Measurements from ENCODE around the gene MEIKIN. TPM values are rescaled to one million over a fixed set of nuclear protein-coding genes. Genes with fewer than 3 reads are reported as not detected.

Gene MEIKIN
- total and polyA plus RNA-seq, 7 donors, result 0.31 TPM; not detected in 6

GRCh38 chr5:131980696-131981095, 35.2 kb upstream of the MEIKIN start:
- peak; percentile 28 for DNase-seq
- no peak overlapping the region for H3K4me3 ChIP-seq
- no peaks in the 10 kb centered on the region for H3K9me3 ChIP-seq
- intact Hi-C loops (cut with DNase I), result no loop called here
- H3K36me3 ChIP-seq, result no peaks in the 10 kb centered on the region
- H3K27me3 ChIP-seq, result no peaks in the 10 kb centered on the region
- no peak overlapping the region for H3K27ac ChIP-seq
- WGBS, 2 donors, result 89 to 92% methylated on average over 4 of the region's 4 CpGs
- H3K4me1 ChIP-seq, result peaks cover 0 to 13% (median 5%) of the 10 kb centered on the region in 4 donors
- no peak for TF ChIP-seq POLR2A (IDR thresholded peaks at IDR 0.05)

- TF ChIP-seq EP300 (IDR thresholded peaks at IDR 0.05), result no peak
- no peak for TF ChIP-seq POLR2A (IDR thresholded peaks at IDR 0.05)
- TF ChIP-seq CTCF (IDR thresholded peaks at IDR 0.05), result no peak
- TF ChIP-seq POLR2AphosphoS5 (IDR thresholded peaks at IDR 0.05), result no peak
- H3K4me3 ChIP-seq, result no peak overlapping the region
- no peaks in the 10 kb centered on the region for H3K27me3 ChIP-seq
- 74 to 96% methylated on average over 4 of the region's 4 CpGs for WGBS, 2 donors
- DNase-seq, result peak; percentile 30
- no peak overlapping the region for H3K27ac ChIP-seq
- intact Hi-C loops (cut with DNase I), result no loop called here
- peaks cover 0 to 13% (median 5%) of the 10 kb centered on the region in 4 donors for H3K4me1 ChIP-seq
- H3K9me3 ChIP-seq, result no peaks in the 10 kb centered on the region
- H3K36me3 ChIP-seq, result no peaks in the 10 kb centered on the region
These were observed 34.4 kb upstream of the MEIKIN start for GRCh38 chr5:131979816-131980215.

- no peaks in the 10 kb centered on the region for H3K36me3 ChIP-seq
- no peak overlapping the region for H3K4me3 ChIP-seq
- no peak overlapping the region for H3K27ac ChIP-seq
- TF ChIP-seq CTCF (IDR thresholded peaks at IDR 0.05), result no peak
- TF ChIP-seq POLR2A (IDR thresholded peaks at IDR 0.05), result no peak
- TF ChIP-seq POLR2AphosphoS5 (IDR thresholded peaks at IDR 0.05), result no peak
- no peak for TF ChIP-seq EP300 (IDR thresholded peaks at IDR 0.05)
- intact Hi-C loops (cut with DNase I), result no loop called here
- H3K27me3 ChIP-seq, result no peaks in the 10 kb centered on the region
- no peaks in the 10 kb centered on the region for H3K4me1 ChIP-seq
- peak; percentile 32 for DNase-seq
- H3K9me3 ChIP-seq, result no peaks in the 10 kb centered on the region
- 78 to 84% methylated on average over 2 of the region's 2 CpGs for WGBS, 2 donors
These were observed 31.7 kb upstream of the MEIKIN start for GRCh38 chr5:131977212-131977604.

- no peak overlapping the region for H3K4me3 ChIP-seq
- no peaks in the 10 kb centered on the region for H3K4me1 ChIP-seq
- intact Hi-C loops (cut with DNase I), result no loop called here
- DNase-seq, result peak; percentile 37
- no peak for TF ChIP-seq CTCF (IDR thresholded peaks at IDR 0.05)
- no peak for TF ChIP-seq POLR2AphosphoS5 (IDR thresholded peaks at IDR 0.05)
- TF ChIP-seq POLR2A (IDR thresholded peaks at IDR 0.05), result no peak
- no peak for TF ChIP-seq EP300 (IDR thresholded peaks at IDR 0.05)
- H3K9me3 ChIP-seq, result no peaks in the 10 kb centered on the region
- no peaks in the 10 kb centered on the region for H3K36me3 ChIP-seq
- H3K27ac ChIP-seq, result no peak overlapping the region
- WGBS, 2 donors, result 92 to 94% methylated on average over 6 of the region's 6 CpGs
- no peaks in the 10 kb centered on the region for H3K27me3 ChIP-seq
These were observed 31.1 kb upstream of the MEIKIN start for GRCh38 chr5:131976414-131977211.

GRCh38 chr5:131974956-131975726, 29.7 kb upstream of the MEIKIN start:
- TF ChIP-seq CTCF (IDR thresholded peaks at IDR 0.05) (no peak), POLR2AphosphoS5 (IDR thresholded peaks at IDR 0.05) (no peak), EP300 (IDR thresholded peaks at IDR 0.05) (no peak), POLR2A (IDR thresholded peaks at IDR 0.05) (no peak)
- no peak for DNase-seq
- no peaks in the 10 kb centered on the region for H3K27me3 ChIP-seq
- H3K9me3 ChIP-seq, result no peaks in the 10 kb centered on the region
- intact Hi-C loops (cut with DNase I), result no loop called here
- H3K4me3 ChIP-seq, result no peak overlapping the region
- H3K27ac ChIP-seq, result no peak overlapping the region
- 29 to 44% methylated on average over 12 of the region's 12 CpGs for WGBS, 2 donors
- H3K4me1 ChIP-seq, result no peaks in the 10 kb centered on the region
- H3K36me3 ChIP-seq, result no peaks in the 10 kb centered on the region

Data from sigmoid colon (tissue), 7 donors.